Adipose tissue (tissue), 3 donors: ENCODE measurements around the gene SURF1. TPM values are rescaled to one million over a fixed set of nuclear protein-coding genes. Genes with fewer than 3 reads are reported as not detected.
"Not testable (repeated sequence)": the region's sequence is repeated elsewhere in the genome, so short reads cannot be mapped to it uniquely, and the experiment has no call there.

Experiments used
- H3K27ac ChIP-seq: one replicate; pipeline ENCODE4 v1.5.1; 2013; ENCODE audit warnings: low read depth, low read length
- WGBS, 3 donors: extraction: QIAGEN DNeasy Blood & Tissue Kit; methylation state at CpG; one replicate each; pipeline ENCODE4 v1.1.7; 2013; 5-methylcytosine and 5-hydroxymethylcytosine counted together
- polyA plus RNA-seq, 3 donors: library from polyadenylated mRNA; stranded (reverse); fragments of 200-250 nt; gene quantifications; one replicate each; pipeline ENCODE4 v1.2.3, GENCODE V29; 2013
- donor health status: healthy with polysubstance abuse.
- donor health status: Bipolar disorder and iron deficiency.
- donor health status: healthy.

Gene SURF1
- polyA plus RNA-seq, 3 donors, result 63.5 to 95.3 (median 75.0) TPM

DNA sequence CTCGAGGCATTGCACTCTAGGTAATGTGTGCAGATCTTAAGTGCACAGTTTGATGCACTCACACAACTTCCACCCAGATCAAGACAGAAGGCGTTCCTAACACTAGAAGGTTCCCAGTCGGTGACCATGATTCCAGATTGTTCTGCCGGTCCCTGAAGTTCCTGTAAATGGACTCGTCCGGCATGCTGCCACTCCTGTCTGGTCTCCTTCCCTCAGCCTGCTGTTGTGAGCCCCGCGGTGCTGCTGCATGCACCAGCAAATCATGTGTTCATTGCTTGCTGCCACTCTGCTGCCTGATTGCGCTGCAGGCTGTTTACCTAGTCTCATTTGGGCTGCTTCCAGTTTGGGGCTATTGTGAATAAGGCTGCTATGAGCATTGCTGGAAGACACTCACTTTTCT is 31.4 kb upstream of the SURF1 start:
- no peak overlapping the region for H3K27ac ChIP-seq
- WGBS, 3 donors, result 81 to 90% (median 85%) methylated on average over 9 of the region's 9 CpGs

DNA sequence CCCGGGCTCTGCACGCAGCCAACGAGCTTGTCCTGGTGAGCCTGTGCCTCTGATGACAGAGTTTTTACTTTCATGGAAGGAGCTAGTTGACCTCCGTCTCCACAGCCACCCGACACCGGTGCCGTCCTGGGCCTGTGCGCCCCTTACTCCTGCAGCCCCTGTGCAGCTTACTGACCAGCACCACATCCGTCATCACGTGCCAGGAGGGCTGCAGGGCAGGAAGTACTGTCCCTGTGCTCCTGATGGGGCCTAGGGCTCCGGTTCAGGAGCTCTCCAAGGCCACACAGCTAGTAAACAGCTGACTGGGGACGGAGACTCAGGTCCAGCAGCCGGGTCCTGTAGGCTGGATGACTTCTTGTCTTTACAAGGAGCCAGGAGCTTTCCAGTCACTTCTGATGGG is 30.1 kb upstream of the SURF1 start:
- 81 to 83% (median 83%) methylated on average over 13 of the region's 13 CpGs for WGBS, 3 donors
- H3K27ac ChIP-seq, result no peak overlapping the region

DNA sequence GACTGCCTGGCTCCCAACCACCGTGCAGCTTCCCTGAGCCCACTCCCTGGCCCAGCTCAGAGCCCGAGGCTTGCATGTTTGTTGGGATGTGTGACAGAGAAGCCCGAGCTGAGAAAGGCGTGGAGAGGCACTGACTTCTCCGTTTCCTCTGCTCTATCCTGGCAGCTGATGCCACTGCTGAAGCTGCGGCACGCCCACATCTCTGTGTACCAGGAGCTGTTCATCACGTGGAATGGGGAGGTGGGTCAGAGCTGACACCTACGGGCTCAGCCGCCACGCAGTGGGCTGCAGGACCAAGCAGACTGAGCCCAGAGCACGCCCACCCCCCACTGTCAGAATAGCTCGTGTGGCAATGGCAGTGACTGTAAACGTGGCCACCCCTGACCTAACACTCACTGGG is 29.2 kb upstream of the SURF1 start:
- H3K27ac ChIP-seq, result no peak overlapping the region
- WGBS, 3 donors, result 87 to 89% (median 88%) methylated on average over 14 of the region's 14 CpGs

DNA sequence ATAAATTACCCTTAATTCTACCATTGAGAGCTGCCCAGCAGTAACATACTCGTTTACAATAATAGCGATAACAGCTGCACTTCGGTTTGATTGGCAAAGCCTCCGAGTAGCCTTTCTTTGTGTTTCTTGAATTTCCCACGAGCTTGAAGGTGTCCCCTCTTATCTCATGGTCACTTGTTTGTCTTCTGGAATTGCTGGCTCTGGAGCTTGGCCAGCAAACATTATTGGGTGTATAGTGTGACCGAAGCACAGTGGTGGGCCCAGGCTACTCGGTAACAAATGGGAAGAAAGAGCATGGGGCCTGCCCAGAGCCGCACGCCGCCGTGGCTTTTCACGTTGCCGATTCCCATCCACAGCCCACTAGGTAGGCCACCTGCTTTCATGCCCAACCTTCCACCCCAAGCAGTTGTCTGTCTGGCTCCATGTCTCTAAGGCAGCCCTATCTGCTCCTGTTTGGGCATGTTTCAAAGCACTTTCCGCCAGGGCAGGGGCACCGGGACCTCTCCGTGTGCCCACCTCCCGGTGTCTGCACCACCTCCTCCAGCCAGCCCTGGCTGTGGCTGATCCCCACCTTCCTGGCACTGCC is 28.5 kb upstream of the SURF1 start:
- no peak overlapping the region for H3K27ac ChIP-seq
- WGBS, 3 donors, result 73 to 94% (median 84%) methylated on average over 17 of the region's 17 CpGs

DNA sequence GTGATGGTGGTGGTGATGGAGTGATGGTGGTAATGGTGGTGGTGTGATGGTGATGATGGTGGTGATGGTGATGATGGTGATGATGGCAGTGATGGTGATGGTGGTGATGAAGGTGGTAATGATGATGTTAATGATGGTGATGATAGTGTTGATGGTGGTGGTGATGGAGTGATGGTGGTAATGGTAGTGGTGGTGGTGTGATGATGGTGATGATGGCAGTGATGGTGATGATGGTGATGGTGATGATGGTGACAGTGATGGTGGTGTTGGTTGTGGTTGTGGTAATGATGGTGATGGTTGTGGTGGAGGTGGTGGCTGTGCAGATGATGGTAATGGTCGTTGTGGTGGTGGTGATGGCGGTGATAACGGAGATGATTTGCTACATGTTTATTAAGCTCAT is 27.2 kb upstream of the SURF1 start:
- WGBS, 3 donors, result 93 to 98% (median 97%) methylated on average over 3 of the region's 3 CpGs
- no peak overlapping the region for H3K27ac ChIP-seq

DNA sequence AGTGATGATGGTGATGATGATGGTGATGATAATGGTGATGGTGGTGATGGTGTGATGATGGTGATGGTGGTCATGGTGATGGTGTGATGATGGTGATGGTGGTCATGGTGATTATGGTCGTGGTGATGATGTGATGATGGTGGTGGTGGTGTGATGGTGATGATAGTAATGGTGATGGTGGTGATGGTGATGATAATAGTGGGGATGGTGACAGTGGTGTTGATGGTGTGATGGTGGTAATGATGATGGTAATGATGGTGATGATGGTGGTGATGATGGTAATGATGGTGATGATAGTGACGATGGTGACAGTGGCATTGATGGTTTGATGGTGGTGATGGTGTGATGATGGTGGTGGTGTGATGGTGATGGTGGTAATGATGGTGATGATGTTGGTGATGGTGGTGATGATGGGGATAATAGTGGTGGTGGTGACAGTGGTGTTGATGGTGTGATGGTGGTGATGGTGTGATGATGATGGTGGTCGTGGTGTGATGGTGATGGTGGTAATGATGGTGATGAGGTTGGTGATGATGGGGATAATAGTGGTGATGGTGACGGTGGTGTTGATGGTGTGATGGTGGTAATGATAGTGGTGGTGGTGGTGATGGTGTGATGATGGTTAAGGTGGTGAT is 26.3 kb upstream of the SURF1 start:
- 77 to 91% (median 90%) methylated on average over 4 of the region's 4 CpGs for WGBS, 3 donors
- no peak overlapping the region for H3K27ac ChIP-seq

DNA sequence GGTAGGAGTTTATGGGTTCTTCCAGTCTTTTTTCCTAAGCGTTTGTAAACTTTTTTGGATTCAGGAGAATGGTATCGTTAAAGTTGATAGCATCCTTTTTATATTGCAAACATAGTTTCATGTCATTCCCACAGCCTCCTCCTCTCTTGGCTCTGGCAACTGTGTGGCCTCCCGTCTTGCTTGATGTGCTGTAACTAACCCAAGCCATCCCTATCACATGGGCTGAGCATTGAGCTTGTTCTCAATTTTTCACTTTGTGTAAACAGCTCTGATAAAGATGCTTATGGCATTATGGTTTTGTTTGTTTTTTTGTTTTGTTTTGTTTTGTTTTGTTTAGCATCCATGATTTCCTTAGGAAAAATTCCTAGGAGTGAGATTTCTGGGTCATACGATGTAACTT is 24.4 kb upstream of the SURF1 start:
- 83 to 86% (median 84%) methylated on average over 4 of the region's 4 CpGs for WGBS, 3 donors
- no peak overlapping the region for H3K27ac ChIP-seq

DNA sequence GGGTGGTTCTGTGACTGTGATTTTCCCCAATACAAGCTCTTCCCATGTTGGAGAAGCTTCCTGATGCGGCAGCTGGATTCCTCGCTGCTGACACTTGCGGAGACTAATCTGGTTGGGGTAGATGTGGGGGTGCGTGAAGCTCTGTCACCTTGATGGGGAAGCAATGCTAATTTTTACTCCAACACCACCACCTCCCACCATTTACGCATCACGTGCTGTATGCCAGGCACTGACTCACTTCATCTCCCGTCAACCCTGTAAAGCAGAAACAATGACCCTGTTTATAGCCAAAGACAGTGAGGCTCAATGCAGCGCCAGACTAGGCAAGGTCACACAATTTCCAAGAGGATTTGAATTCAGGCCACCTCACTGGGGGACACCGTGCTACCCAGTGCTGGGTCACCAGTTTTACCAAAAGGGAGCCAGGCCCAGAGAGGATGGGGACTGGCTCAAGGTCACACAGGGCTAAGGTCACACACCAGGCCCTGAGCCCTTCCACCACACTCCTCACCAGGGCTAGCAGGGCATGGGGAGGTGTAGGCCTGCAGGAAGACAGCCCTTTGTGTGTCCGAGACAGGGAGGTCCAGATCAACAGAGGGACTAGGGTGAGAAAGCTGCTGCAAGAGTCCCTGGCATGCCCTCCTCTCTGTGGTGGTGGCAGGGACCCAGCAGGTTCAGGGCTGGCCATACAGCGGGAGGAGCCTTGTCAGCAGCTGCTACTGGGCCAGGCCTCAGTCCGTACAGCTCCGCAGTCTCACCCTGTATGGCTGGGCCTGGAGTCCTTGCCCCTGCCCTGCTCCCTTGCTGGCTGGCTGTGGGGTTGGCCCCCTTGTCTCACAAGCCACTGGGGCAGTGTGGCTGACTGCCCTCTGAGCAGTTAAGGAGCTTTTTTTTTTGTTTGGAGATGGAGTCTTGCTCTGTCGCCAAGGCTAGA is 23.1 kb upstream of the SURF1 start:
- WGBS, 3 donors, result 92 to 96% (median 95%) methylated on average over 14 of the region's 14 CpGs
- H3K27ac ChIP-seq, result no peak overlapping the region

DNA sequence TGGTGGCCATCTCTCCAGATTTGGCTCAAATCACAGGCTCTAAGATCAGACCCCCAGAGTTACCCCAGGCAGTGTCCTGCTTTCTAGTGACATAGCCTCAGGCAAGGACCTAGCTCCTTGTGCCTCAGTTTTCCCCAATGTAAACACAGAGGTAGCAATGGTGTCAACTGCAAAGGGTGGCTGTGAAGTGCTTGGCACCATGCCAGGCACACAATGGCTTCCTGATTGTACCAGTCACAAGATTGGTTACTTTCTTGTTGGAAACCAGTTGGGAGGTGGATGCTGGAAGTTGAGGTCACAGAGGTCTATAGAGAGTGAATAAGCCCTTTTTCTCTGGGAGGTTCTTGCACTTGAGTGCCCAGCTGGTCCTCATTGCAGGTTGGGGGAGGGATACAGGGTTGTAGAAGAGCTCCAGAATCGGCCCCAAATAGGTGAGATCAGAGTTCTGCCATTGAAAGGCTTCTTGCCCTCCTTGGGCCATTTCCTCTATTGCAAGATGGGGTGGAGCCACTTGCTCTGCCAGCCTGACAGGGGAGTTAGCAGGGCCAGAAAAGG is 22.2 kb upstream of the SURF1 start:
- WGBS, 3 donors, result 66 to 95% (median 71%) methylated on average over 1 of the region's 1 CpG
- H3K27ac ChIP-seq, result no peak overlapping the region

DNA sequence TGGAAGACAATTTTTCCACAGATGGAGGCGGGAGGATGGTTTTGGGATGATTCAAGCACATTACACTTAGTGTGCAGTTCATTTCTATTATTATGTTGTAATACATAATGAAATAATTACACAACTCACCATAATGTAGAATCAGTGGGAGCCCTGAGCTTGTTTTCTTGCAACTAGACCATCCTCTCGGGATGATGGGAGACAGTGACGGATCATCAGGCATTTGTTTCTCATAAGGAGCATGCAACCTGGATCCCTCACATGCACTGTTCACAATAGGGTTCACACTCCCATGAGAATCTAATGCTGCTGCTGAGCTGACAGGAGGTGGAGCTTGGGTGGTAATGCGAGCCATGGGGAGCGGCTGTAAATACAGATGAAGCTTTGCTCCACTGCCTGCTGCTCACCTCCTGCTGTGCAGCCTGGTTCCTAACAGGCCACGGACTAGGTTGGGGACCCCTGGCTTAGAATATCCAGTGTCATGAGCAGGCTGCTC is 21.5 kb upstream of the SURF1 start:
- WGBS, 3 donors, result 61 to 70% (median 63%) methylated on average over 6 of the region's 6 CpGs
- no peak overlapping the region for H3K27ac ChIP-seq

DNA sequence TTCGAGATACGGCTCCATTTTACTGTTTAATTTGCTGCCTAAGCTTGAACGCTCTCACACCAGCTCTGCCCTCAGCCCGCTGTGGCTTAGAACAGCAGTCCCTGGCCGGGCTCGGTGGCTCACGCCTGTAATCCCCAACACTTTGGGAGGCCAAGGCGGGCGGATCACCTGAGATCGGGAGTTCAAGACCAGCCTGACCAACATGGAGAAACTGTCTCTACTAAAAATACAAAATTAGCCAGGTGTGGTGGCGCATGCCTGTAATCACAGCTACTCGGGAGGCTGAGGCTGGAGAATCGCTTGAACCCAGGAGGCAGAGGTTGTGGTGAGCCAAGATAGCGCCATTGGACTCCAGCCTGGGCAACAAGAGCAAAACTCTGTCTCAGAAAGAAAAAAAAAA is 21.0 kb upstream of the SURF1 start:
- WGBS, 3 donors, result 84 to 91% (median 86%) methylated on average over 14 of the region's 14 CpGs
- H3K27ac ChIP-seq, result not testable (repeated sequence)

DNA sequence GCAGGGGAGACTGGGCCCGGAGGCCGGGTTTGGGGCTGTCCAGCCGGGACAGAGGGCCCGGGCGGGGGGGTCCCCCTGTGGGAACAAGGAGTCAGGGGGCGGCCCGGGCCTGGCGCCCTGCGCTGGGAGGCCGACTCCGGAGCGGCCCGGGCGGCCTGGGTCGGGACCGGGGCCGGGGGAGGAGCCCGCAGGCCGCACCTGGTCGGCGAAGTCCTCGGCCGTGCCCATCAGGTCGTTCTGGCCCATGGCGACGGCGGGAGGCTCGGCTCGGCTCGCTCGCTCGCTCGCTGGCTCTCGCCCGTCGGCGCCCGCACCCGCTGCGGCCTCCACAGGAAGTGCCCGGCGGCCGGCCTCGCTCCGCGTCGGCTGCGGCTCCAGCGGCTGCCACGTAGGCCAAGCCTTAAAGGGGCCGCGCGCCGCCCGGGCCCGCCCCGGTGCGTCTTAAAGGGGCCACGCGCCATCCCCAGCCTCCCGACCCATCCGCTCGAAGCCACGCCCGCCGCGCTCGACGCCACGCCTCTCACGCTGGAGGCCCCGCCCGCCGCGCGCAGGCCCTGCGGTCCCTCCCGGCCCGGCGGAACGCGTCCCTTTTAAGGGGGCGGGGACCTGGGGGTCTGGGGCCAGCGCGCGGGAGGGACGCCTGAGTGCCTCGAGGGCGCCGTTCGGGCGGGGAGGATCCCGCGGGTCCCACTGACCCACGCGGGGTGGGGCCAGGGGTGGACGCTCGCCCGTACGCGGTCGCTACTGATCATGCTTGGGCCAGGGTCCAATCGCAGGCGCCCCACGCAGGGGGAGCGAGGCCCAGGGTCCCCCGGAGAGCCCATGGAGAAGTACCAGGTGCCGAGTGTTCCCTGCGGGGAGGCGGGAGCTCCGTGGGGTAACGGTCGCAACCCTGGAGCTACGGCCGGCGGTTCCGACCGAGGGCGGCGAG is 19.7 kb upstream of the SURF1 start, which contains the start of the genes STKLD1 and SURF4:
Gene STKLD1, plus strand, starts transcription at position 643 of the 931 bp plus-strand sequence. Its CDS starts 108 bp downstream, at position 751.
Gene SURF4, minus strand, starts transcription at position 337 of the 931 bp plus-strand sequence. Its CDS starts 91 bp downstream, at position 246.
- WGBS, 3 donors, result 1% methylated on average over 75 to 120 of the region's 120 CpGs
- H3K27ac ChIP-seq, result peak within 1 kb of the TSS; percentile 95

DNA sequence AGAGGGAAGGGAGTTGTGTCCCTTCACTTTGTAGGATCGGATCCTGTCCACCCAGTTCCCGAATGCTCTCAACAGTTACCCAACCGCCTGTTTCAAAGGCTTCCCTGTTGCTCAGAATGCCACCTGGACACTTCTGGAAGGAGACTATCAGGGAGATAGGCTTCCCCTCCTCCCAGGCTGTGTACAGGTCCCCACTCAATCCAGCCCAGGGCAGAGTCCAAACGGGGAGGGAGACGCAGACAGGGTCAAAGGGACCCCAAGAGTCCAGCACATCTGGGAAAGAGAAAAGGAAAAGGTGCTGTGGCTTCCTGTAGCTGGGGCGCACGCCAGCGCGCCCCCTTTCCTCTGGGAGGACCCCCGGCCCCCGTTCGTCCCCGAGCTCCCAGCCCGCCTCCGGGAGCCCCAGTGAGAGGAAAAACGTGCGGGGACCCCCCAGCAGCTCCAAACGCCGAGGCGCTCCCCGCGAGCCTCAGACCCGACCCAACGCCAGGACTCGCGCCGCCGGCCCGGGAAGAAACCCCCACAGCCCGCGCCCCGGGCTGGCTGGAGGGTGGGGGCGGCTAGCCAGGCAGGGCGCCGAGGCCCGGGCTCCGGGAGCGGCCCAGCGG is 18.9 kb upstream of the SURF1 start:
- 0% methylated on average over 24 to 39 of the region's 39 CpGs for WGBS, 3 donors
- H3K27ac ChIP-seq, result peak overlapping the region; percentile 95

DNA sequence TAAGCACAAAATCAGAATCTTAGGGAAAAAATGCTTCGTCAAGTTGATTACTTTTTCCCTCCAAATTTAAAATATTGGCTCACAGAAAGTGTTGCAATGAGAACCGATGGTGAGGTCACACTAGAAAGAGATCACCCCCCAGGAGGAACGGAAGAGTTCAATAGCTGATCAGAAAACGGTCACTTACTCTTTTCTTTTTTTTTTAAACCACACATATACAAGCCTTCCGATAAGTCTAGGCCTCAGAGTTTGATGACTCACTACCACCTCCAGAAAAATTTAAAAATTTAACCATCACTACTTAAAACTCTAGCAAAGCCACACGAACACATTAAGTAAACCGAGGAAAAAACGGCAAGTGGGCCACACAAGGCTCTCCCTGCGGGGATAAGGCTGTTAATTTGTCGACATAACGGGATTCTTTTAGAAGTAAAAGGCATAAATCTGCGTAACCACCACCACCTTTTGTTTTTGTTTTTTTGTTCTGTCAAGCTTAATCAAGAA is 18.4 kb upstream of the SURF1 start:
- 10 to 11% (median 10%) methylated on average over 12 of the region's 12 CpGs for WGBS, 3 donors

DNA sequence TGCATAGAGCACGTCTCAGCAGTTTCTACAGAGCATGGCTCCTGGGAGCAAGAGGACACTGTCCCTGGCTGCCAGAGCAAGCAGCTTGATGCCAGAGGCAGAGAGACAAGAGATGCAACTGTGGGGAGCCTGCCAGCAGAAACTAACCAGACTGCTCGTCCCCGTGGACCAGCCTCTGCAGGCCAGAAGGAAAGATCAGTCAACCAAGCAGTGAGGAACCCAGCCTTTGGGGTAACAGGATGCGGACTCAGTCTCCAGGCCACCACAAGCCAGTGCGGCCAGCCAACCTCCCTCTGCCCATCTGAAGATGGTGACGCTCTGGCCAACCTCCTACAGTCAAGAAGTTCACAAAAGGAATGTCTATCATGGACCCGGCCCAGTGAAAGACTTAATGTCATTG is 15.9 kb upstream of the SURF1 start:
- WGBS, 3 donors, result 52 to 73% (median 62%) methylated on average over 7 of the region's 7 CpGs
- H3K27ac ChIP-seq, result no peak overlapping the region

More for the DNA sequence above, 18.4 kb upstream of the SURF1 start:
- H3K27ac ChIP-seq, result no peak overlapping the region

DNA sequence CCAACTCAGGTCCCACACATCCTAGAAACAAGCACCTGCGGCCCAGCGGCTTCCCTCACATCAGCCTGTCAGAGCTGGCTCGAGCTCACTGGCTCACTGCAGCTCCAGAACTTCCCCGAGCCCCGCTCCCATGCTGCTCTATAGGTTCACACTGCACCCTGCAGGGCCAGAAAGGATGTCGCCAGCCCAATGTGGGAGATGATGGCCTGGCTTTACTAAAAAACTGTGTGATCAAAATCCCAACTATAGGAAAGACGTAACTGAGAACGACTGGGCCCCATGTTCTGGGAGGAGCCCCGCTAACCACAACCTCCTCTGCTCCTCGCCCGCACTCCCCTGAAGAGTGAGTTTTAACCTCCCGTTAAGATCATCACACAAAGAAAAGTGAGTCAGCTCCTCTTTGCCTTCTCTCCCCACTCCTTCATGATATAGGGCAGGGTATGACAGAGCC is 15.0 kb upstream of the SURF1 start:
- H3K27ac ChIP-seq, result no peak overlapping the region
- 31 to 56% (median 54%) methylated on average over 12 of the region's 12 CpGs for WGBS, 3 donors

DNA sequence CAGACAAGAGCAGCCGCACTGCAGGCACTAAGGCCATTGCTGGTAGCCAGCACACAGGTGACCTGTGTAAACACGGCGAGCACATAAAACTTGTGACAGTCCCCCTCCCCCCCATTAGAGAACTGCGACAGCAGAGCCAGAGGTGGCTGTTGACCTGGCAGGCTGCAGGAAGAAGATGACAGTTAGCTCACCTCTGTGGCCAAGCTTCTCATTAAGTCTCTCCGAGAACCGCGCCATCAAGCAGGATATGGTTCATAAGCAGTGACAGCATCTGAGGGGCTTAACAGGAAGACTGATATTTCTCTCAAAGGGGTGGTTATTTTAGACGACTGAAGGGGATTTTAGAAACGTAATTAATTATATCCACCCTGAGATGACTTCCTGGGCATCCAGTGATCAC is 14.4 kb upstream of the SURF1 start:
- WGBS, 3 donors, result 33 to 65% (median 55%) methylated on average over 9 of the region's 9 CpGs
- H3K27ac ChIP-seq, result no peak overlapping the region
